Neural progenitor cell (in vitro differentiated cells): ENCODE measurements around the gene CTNNA3. TPM values are rescaled to one million over a fixed set of nuclear protein-coding genes. Genes with fewer than 3 reads are reported as not detected.

Experiments used
- DNase-seq: peaks from one replicate; pipeline ENCODE4 v3.0.0-alpha.2; 2016; ENCODE audit warnings: low spot score
- H2AFZ ChIP-seq: fragments of 200-600 bp; sonication (generic); replicated peaks from 2 replicates; pipeline ENCODE4 v1.6.1; 2016; ENCODE audit warnings: antibody characterized with exemption
- H3F3A ChIP-seq: fragments of 200-600 bp; sonication (generic); 2 replicates; pipeline ENCODE4 v1.6.1; 2016; ENCODE audit warnings: antibody characterized with exemption, low read depth
- H3K27ac ChIP-seq: fragments of 200-600 bp; sonication (generic); 2 replicates; pipeline ENCODE4 v1.5.1; 2016; ENCODE audit warnings: mild to moderate bottlenecking
- H3K27me3 ChIP-seq: fragments of 200-600 bp; sonication (generic); 2 replicates; pipeline ENCODE4 v1.6.1; 2016; ENCODE audit warnings: mild to moderate bottlenecking, moderate library complexity
- H3K36me3 ChIP-seq: fragments of 200-600 bp; sonication (generic); 2 replicates; pipeline ENCODE4 v1.5.1; 2016
- H3K4me1 ChIP-seq: fragments of 200-600 bp; sonication (generic); 2 replicates; pipeline ENCODE4 v1.6.1; 2016; ENCODE audit warnings: mixed run types
- H3K4me2 ChIP-seq: fragments of 200-600 bp; sonication (generic); 2 replicates; pipeline ENCODE4 v1.6.1; 2016
- H3K4me3 ChIP-seq: fragments of 200-600 bp; sonication (generic); 2 replicates; pipeline ENCODE4 v1.5.1; 2016
- H3K79me2 ChIP-seq: fragments of 200-600 bp; sonication (generic); 2 replicates; pipeline ENCODE4 v1.6.1; 2016; ENCODE audit warnings: low read depth
- H3K9ac ChIP-seq: fragments of 200-600 bp; sonication (generic); 2 replicates; pipeline ENCODE4 v1.6.1; 2016
- H3K9me3 ChIP-seq: fragments of 200-600 bp; sonication (generic); 2 replicates; pipeline ENCODE4 v1.5.1; 2016; ENCODE audit warnings: low read depth
- H4K20me1 ChIP-seq: fragments of 200-600 bp; sonication (generic); 2 replicates; pipeline ENCODE4 v1.6.1; 2016; ENCODE audit warnings: low read depth
- H3K27ac Mint-ChIP-seq: 3 replicates; pipeline ENCODE4 v1.8.0; 2021; ENCODE audit warnings: mixed read lengths
- H3K27me3 Mint-ChIP-seq: 2 replicates; pipeline ENCODE4 v1.8.0; 2022; ENCODE audit warnings: low read depth, mild to moderate bottlenecking, inconsistent platforms, moderate library complexity, mixed read lengths; ENCODE audit not compliant: insufficient read depth
- H3K36me3 Mint-ChIP-seq: 3 replicates; pipeline ENCODE4 v1.8.0; 2021; ENCODE audit warnings: mixed read lengths
- H3K4me1 Mint-ChIP-seq: 3 replicates; pipeline ENCODE4 v1.8.0; 2021; ENCODE audit warnings: mixed read lengths
- H3K4me3 Mint-ChIP-seq: 3 replicates; pipeline ENCODE4 v1.8.0; 2021; ENCODE audit warnings: mild to moderate bottlenecking, moderate library complexity, mixed read lengths
- H3K9me3 Mint-ChIP-seq: 3 replicates; pipeline ENCODE4 v1.8.0; 2020; ENCODE audit warnings: mixed read lengths
- CTCF ChIP-seq: fragments of 200-600 bp; sonication (generic); IDR thresholded peaks from 2 replicates; pipeline ENCODE4 v1.5.1; 2017; ENCODE audit warnings: antibody characterized with exemption, mild to moderate bottlenecking
- EZH2 ChIP-seq: fragments of 200-600 bp; sonication (generic); IDR thresholded peaks from 2 replicates; pipeline ENCODE4 v1.6.1; 2017; ENCODE audit warnings: antibody characterized with exemption, mild to moderate bottlenecking, moderate library complexity
- EZH2phosphoT487 ChIP-seq: fragments of 200-600 bp; sonication (generic); IDR thresholded peaks from 2 replicates; pipeline ENCODE4 v1.6.1; 2017; ENCODE audit warnings: antibody characterized with exemption
- total RNA-seq: library from RNA; depleted of rRNA; stranded (reverse); fragments of >200 nt; gene quantifications from 2 replicates; pipeline ENCODE4 v1.2.3, GENCODE V29; 2015; ENCODE audit warnings: low replicate concordance

CTNNA3 gene
- total RNA-seq, 1 donor from 2014 or later: 12.9 TPM

GRCh38 chr10:66521506-66521905, 1174.5 kb downstream of the CTNNA3 start:
- H3K27me3 Mint-ChIP-seq: no peaks in the 10 kb centered on the region

GRCh38 chr10:66519616-66520015, 1176.4 kb downstream of the CTNNA3 start:
- no peaks in the 10 kb centered on the region for H3K4me1 Mint-ChIP-seq
- Histone ChIP-seq H2AFZ (no peak overlapping the region), H3K9me3 (no peaks in the 10 kb centered on the region), H4K20me1 (no peaks in the 10 kb centered on the region), H3K27me3 (no peaks in the 10 kb centered on the region), H3K9ac (no peak overlapping the region), H3K4me1 (no peaks in the 10 kb centered on the region), H3K36me3 (no peaks in the 10 kb centered on the region), H3K79me2 (no peaks in the 10 kb centered on the region), H3K27ac (no peak overlapping the region), H3F3A (no peaks in the 10 kb centered on the region), H3K4me3 (no peak overlapping the region), H3K4me2 (no peak overlapping the region)
- H3K36me3 Mint-ChIP-seq: no peaks in the 10 kb centered on the region
- TF ChIP-seq CTCF (no peak), EZH2phosphoT487 (no peak), EZH2 (no peak)
- DNase-seq: no peak
- H3K4me3 Mint-ChIP-seq: no peak overlapping the region
- no peaks in the 10 kb centered on the region for H3K27me3 Mint-ChIP-seq
- H3K27ac Mint-ChIP-seq: no peak overlapping the region
- H3K9me3 Mint-ChIP-seq: no peaks in the 10 kb centered on the region

More at GRCh38 chr10:66521506-66521905, 1174.5 kb downstream of the CTNNA3 start:
- H3K4me2 ChIP-seq: no peak overlapping the region
- H3K4me1 ChIP-seq: no peaks in the 10 kb centered on the region
- Mint-ChIP-seq H3K27ac (no peak overlapping the region), H3K4me1 (no peaks in the 10 kb centered on the region), H3K9me3 (no peaks in the 10 kb centered on the region), H3K4me3 (no peak overlapping the region), H3K36me3 (no peaks in the 10 kb centered on the region)
- no peak for DNase-seq
- TF ChIP-seq EZH2phosphoT487: no peak
- no peak for TF ChIP-seq EZH2
- no peak for TF ChIP-seq CTCF
- no peak overlapping the region for H3K4me3 ChIP-seq
- H2AFZ ChIP-seq: no peak overlapping the region
- H3K36me3 ChIP-seq: no peaks in the 10 kb centered on the region
- H3F3A ChIP-seq: no peaks in the 10 kb centered on the region
- no peaks in the 10 kb centered on the region for H3K79me2 ChIP-seq
- H4K20me1 ChIP-seq: no peaks in the 10 kb centered on the region
- H3K27ac ChIP-seq: no peak overlapping the region
- H3K27me3 ChIP-seq: no peaks in the 10 kb centered on the region
- no peaks in the 10 kb centered on the region for H3K9me3 ChIP-seq
- no peak overlapping the region for H3K9ac ChIP-seq

- H2AFZ ChIP-seq: no peak overlapping the region
- H3K4me1 ChIP-seq: no peaks in the 10 kb centered on the region
- no peaks in the 10 kb centered on the region for H3K27me3 Mint-ChIP-seq
- H3K9ac ChIP-seq: no peak overlapping the region
- no peaks in the 10 kb centered on the region for H4K20me1 ChIP-seq
- DNase-seq: no peak
- no peaks in the 10 kb centered on the region for H3K36me3 Mint-ChIP-seq
- no peak overlapping the region for H3K4me2 ChIP-seq
- H3K36me3 ChIP-seq: no peaks in the 10 kb centered on the region
- no peaks in the 10 kb centered on the region for H3K79me2 ChIP-seq
- no peaks in the 10 kb centered on the region for H3K4me1 Mint-ChIP-seq
- H3K27ac Mint-ChIP-seq: no peak overlapping the region
- H3K27ac ChIP-seq: no peak overlapping the region
- H3K4me3 ChIP-seq: no peak overlapping the region
- no peaks in the 10 kb centered on the region for H3K27me3 ChIP-seq
- TF ChIP-seq CTCF (no peak), EZH2phosphoT487 (no peak), EZH2 (no peak)
- H3K9me3 Mint-ChIP-seq: no peaks in the 10 kb centered on the region
- H3K9me3 ChIP-seq: no peaks in the 10 kb centered on the region
- no peak overlapping the region for H3K4me3 Mint-ChIP-seq
- no peaks in the 10 kb centered on the region for H3F3A ChIP-seq
Observed at GRCh38 chr10:66514666-66515065, 1181.3 kb downstream of the CTNNA3 start.

GRCh38 chr10:66513504-66513903, 1182.5 kb downstream of the CTNNA3 start:
- Histone ChIP-seq H3K4me2 (no peak overlapping the region), H2AFZ (no peak overlapping the region), H3K4me1 (no peaks in the 10 kb centered on the region), H3F3A (no peaks in the 10 kb centered on the region), H3K27ac (no peak overlapping the region), H3K4me3 (no peak overlapping the region), H3K27me3 (no peaks in the 10 kb centered on the region), H3K9me3 (no peaks in the 10 kb centered on the region), H3K9ac (no peak overlapping the region), H4K20me1 (no peaks in the 10 kb centered on the region), H3K36me3 (no peaks in the 10 kb centered on the region), H3K79me2 (no peaks in the 10 kb centered on the region)
- Mint-ChIP-seq H3K27me3 (no peaks in the 10 kb centered on the region), H3K27ac (no peak overlapping the region), H3K9me3 (no peaks in the 10 kb centered on the region), H3K4me1 (no peaks in the 10 kb centered on the region), H3K36me3 (no peaks in the 10 kb centered on the region), H3K4me3 (no peak overlapping the region)
- no peak for DNase-seq
- TF ChIP-seq CTCF (no peak), EZH2 (no peak), EZH2phosphoT487 (no peak)
